ENCODE data around the gene SERPINC1.
"Not testable (repeated sequence)": the region's sequence is repeated elsewhere in the genome, so short reads cannot be mapped to it uniquely, and the experiment has no call there.

SERPINC1 gene

DNA sequence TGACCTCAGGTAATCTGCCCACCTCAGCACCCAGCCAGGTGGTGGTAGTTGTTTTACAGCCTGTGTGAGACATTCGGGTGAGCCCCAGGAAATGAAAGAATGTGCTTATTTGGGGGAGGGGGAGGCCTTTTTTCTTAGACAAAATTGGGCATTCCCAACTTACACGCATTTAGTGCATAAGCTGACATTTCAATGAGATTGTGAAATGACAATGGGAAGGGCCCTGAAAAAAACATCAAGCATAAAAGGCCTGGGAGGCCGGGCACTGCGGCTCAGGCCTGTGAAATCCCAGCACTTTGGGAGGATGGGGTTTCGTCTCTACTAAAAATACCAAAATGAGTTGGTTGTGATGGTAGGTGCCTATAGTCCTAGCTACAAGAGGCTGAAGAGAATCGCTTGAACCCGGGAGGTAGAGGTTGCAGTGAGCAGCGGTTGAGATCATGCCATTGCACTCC, 54.3 kb downstream of the SERPINC1 start:
- no peak for DNase-seq

GRCh38 chr1:173862146-173862768, 54.9 kb downstream of the SERPINC1 start:
- not testable (repeated sequence) for DNase-seq

- DNase-seq: no peak
Measured at GRCh38 chr1:173861731-173862145, 55.4 kb downstream of the SERPINC1 start.

DNA sequence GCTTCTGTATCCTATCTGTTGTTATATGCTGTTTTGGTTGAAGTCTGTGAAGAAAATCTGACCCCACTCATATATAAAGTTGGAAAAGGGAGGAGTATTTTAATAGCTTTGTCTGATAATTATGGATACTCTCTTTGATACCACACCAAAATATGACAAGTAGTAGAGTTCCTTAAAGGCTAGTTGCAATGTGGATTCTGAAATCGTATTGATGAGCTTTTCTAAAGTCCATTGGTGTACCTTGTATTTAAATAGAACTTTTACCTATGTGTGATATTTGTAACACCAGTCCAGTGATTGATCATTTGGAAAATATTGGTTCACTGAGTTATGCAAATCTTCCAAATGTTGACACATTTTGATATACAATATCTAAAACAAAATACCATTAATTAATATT, 57.1 kb downstream of the SERPINC1 start:
- DNase-seq: no peak

GRCh38 chr1:173859547-173859946, 57.6 kb downstream of the SERPINC1 start:
- not testable (repeated sequence) for DNase-seq

GRCh38 chr1:173857363-173857917, 59.7 kb downstream of the SERPINC1 start:
- no peak for DNase-seq

DNA sequence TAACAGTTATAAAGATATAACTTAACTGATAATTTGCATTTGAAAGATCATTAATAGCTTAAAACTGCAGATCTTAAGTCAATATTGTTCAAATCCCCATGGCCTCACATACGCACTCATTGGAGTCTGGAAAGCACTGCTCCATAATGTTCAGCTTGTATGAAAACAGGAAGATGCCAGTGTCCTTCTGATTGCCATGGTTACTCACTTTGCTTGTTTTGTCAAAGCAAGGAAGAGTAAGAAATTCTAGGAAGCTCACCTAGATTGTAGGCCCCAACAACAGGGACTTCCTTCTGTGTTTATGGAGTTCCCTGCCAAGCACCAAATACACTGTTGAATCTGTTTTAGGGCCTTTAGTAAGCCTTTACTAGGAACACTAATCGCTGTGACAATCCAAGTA, 60.2 kb downstream of the SERPINC1 start:
- no peak for DNase-seq

DNA sequence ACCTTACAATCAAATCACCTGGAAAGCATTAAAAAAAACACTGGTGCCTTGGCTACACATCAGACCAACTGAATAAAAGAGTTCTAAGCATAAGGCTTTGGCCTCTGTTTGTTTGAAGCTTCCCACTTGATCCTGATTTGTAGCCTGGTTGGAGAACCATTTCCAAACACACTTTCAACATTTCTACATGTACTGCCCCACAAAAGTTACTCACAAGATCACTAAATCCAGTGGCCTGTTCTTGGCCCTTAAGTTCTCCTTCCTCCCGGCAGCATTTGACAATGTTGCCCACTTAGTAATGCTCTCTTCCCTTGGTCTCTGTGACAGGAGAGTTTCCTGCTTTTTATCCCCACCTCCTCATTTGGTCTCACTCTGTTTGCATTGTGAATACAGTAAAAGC, 61.1 kb downstream of the SERPINC1 start:
- DNase-seq: no peak
